ENCODE results near the gene CASKIN2.

CASKIN2 gene

GRCh38 chr17:75489511-75489955 lies 25.8 kb downstream of the CASKIN2 start:
- H3K36me3 ChIP-seq, result peaks cover 66% of the 10 kb centered on the region
- no peak for DNase-seq
- H3K27me3 ChIP-seq (ENCODE audit: insufficient read depth, low read depth, severe bottlenecking), result no peaks in the 10 kb centered on the region
- H3K9me3 ChIP-seq (ENCODE audit: severe bottlenecking), result no peaks in the 10 kb centered on the region
- no peak overlapping the region for H3K4me3 ChIP-seq (ENCODE audit: low read depth, low read length)
- H3K27ac ChIP-seq, result no peak overlapping the region
- no peak for TF ChIP-seq CTCF (IDR thresholded peaks at IDR 0.05; ENCODE audit: low read depth, low read length)

GRCh38 chr17:75488693-75489510 lies 26.4 kb downstream of the CASKIN2 start:
- H3K27ac ChIP-seq, result no peak overlapping the region
- no peak for TF ChIP-seq CTCF (IDR thresholded peaks at IDR 0.05; ENCODE audit: low read depth, low read length)
- H3K36me3 ChIP-seq, result peaks cover 59% of the 10 kb centered on the region

GRCh38 chr17:75487351-75488070 lies 27.8 kb downstream of the CASKIN2 start:
- no peaks in the 10 kb centered on the region for H3K27me3 ChIP-seq (ENCODE audit: insufficient read depth, low read depth, severe bottlenecking)
- TF ChIP-seq CTCF (IDR thresholded peaks at IDR 0.05; ENCODE audit: low read depth, low read length), result no peak
- H3K9me3 ChIP-seq (ENCODE audit: severe bottlenecking), result no peaks in the 10 kb centered on the region
- peaks cover 51% of the 10 kb centered on the region for H3K36me3 ChIP-seq
- no peak overlapping the region for H3K4me3 ChIP-seq (ENCODE audit: low read depth, low read length)
- H3K27ac ChIP-seq, result no peak overlapping the region
- no peak for DNase-seq

More at GRCh38 chr17:75488693-75489510, 26.4 kb downstream of the CASKIN2 start:
- H3K27me3 ChIP-seq (ENCODE audit: insufficient read depth, low read depth, severe bottlenecking), result no peaks in the 10 kb centered on the region
- DNase-seq, result no peak
- no peaks in the 10 kb centered on the region for H3K9me3 ChIP-seq (ENCODE audit: severe bottlenecking)
- H3K4me3 ChIP-seq (ENCODE audit: low read depth, low read length), result no peak overlapping the region

- no peak for DNase-seq
- H3K9me3 ChIP-seq (ENCODE audit: severe bottlenecking), result no peaks in the 10 kb centered on the region
- no peak overlapping the region for H3K4me3 ChIP-seq (ENCODE audit: low read depth, low read length)
- no peak overlapping the region for H3K27ac ChIP-seq
- no peak for TF ChIP-seq CTCF (IDR thresholded peaks at IDR 0.05; ENCODE audit: low read depth, low read length)
- H3K36me3 ChIP-seq, result peaks cover 45% of the 10 kb centered on the region
- no peaks in the 10 kb centered on the region for H3K27me3 ChIP-seq (ENCODE audit: insufficient read depth, low read depth, severe bottlenecking)
Measured at GRCh38 chr17:75486951-75487350, 28.4 kb downstream of the CASKIN2 start.

- DNase-seq, result no peak
- H3K36me3 ChIP-seq, result peaks cover 37% of the 10 kb centered on the region
- no peak overlapping the region for H3K4me3 ChIP-seq (ENCODE audit: low read depth, low read length)
- TF ChIP-seq CTCF (IDR thresholded peaks at IDR 0.05; ENCODE audit: low read depth, low read length), result no peak
- H3K9me3 ChIP-seq (ENCODE audit: severe bottlenecking), result no peaks in the 10 kb centered on the region
- H3K27ac ChIP-seq, result no peak overlapping the region
- no peaks in the 10 kb centered on the region for H3K27me3 ChIP-seq (ENCODE audit: insufficient read depth, low read depth, severe bottlenecking)
Measured at GRCh38 chr17:75486151-75486550, 29.2 kb downstream of the CASKIN2 start.
